LHCN-M2 (cell line): ENCODE results near the gene SLC28A1. TPM values are rescaled to one million over a fixed set of nuclear protein-coding genes. Genes with fewer than 3 reads are reported as not detected.
"Not testable (repeated sequence)": the region's sequence is repeated elsewhere in the genome, so short reads cannot be mapped to it uniquely, and the experiment has no call there.

Experiments
- DNase-seq: peaks from one replicate; pipeline ENCODE4 v3.0.0-alpha.2; 2012; ENCODE audit warnings: low read depth
- total RNA-seq: library from RNA; depleted of rRNA; stranded (reverse); fragments of >200 nt; gene quantifications from 2 replicates; pipeline ENCODE4 v1.2.3, GENCODE V29; 2014

SLC28A1 gene
- total RNA-seq, 1 experiment from 2014 or later: not detected

DNA sequence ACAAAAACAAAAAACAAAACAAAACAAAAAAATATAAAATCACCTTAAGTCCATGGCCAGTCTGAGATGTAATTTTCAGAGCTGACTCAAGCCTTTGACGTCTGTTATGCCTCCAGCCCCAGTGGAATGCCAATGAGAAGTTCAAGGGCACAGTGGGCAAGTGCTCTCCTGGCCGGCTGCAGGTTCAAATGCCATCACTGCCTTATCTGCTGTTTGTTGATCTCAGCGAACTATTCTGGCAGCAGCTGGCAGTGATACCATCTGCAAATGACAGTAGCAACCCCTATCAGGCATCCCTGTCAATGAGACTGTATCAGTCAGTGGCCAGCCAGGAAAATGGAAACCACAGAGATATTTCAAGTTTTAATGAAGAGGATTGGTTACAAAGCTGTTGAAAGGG lies 86.4 kb downstream of the SLC28A1 start:
- DNase-seq: no peak

DNA sequence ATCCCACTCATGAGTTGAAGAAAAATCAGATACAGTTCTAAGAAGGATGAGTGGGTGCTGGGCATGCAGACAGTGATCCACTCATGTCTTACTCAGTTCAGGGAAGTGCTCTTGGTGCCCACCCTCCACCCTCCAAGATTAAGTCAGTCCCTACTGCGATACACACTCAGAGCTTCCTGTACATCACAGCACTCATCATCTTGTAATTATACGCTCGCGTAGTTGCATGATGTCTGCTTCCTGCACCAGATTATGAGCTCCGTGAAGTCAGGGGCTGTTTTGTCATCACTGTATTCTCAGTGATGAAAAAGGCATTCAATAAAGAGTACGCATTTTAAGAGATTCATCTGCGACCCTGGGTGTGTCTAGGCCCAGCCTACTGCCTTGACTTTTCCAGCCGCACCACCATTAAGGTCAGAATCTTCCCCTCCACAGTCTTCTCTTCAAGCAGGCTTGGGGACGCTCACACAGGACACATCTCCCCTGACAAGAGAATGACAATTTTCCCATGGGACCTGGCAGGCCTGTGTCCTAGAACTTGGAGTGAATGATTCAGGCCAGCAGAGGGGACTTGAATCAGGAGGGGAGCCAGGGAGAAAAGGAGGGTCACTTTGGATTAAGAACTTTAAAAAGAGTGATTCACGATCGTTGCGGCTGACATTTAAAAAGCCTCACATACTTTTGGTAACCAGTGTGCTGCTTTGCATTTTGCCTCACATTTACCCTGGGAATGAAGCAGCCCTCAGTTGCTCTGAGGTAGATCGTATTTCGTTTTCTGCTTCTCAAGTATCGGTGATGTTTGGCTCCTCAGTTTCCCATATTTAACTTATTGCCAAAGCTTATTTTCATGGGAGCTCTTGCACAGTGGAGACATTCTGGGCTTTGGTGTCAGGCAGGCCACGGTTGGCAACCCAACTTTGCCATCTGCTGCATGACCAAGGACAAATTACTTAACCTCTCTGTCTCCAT lies 89.3 kb downstream of the SLC28A1 start:
- peak; percentile 30 for DNase-seq

- no peak for DNase-seq
These were observed 91.4 kb downstream of the SLC28A1 start for GRCh38 chr15:84975871-84976351.

- no peak for DNase-seq
These were observed 92.4 kb downstream of the SLC28A1 start for GRCh38 chr15:84976746-84977345.

GRCh38 chr15:84979651-84980050 lies 95.2 kb downstream of the SLC28A1 start:
- DNase-seq: no peak

- DNase-seq: peak; percentile 71
These were observed 96.0 kb downstream of the SLC28A1 start for GRCh38 chr15:84980196-84981053.

GRCh38 chr15:84981054-84981710 lies 96.7 kb downstream of the SLC28A1 start:
- DNase-seq: peak; percentile 95

- peak; percentile 28 for DNase-seq
These were observed 97.3 kb downstream of the SLC28A1 start, which contains the start of gene PDE8A for GRCh38 chr15:84981711-84982300. Gene PDE8A (plus strand): TSS chr15:84981856. CDS start chr15:84982163, 307 bp downstream.

DNA sequence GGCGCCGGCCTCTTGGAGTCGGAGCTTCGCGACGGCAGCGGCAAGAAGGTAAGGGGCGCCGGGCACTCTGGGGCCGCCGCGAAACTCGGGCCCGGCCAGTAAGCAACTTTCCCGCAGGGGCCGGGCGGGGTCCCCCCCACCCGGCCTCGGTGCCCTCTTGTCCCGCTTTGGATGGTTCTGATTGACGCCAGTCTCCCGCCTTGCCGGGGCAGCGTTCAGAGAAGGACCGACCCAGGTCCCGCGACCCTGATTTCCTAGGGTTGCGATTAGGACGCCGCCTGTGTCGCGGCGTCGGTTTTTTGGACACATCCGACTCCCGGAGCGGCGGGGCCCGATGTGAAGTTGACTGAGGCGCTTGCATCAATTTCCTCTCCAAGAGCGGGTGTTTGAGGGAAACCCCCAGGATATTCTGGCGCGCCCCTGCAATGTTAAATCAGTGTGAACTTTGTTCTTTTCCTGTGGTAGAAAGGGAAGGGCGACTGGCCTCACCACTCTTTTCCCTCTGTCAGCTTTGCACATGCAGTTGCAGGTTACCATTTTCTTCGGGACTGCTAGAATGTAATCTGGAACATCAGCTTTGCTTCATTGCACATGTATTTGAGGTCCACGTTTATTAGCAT lies 97.9 kb downstream of the SLC28A1 start:
- DNase-seq: no peak

DNA sequence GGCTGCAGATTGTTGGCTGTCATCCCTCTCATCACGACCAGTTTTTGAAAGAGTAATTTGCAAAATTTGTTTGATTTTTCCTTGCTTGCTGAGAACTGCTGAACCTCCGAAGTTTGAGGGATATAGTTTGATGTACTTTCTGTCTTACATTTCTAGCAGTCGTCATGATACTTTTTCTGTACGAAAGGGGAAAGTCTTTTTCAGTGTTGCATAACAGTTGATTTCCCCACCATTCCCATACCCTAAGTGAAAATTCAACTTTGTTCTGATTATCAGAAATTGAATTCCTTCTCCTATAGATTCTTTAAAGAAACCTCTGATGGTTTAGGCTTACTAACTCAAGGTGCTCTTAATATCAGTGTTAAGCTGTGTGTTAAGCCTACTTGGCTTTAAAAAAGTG lies 98.8 kb downstream of the SLC28A1 start:
- DNase-seq: no peak

DNA sequence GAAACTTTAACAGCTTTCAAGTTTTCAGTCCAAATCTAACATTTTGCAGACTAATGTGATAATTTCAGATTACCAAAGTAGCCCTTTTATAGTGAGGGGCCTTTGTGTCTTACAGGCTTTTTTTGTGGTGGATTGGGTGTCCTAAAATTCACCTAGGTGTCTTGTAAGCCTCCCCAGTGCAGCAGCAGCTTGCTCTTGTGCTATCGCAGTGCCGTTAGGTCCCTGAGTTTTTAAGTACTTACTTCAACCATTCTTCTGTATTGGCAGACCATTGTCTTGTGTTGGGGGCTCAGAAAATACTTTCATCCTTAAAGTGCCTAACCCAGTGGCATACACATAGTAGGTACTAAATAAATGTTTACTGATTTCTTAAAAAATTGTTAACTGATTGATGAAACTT lies 99.2 kb downstream of the SLC28A1 start:
- no peak for DNase-seq

GRCh38 chr15:84985158-84985557 lies 100.7 kb downstream of the SLC28A1 start:
- DNase-seq: no peak

DNA sequence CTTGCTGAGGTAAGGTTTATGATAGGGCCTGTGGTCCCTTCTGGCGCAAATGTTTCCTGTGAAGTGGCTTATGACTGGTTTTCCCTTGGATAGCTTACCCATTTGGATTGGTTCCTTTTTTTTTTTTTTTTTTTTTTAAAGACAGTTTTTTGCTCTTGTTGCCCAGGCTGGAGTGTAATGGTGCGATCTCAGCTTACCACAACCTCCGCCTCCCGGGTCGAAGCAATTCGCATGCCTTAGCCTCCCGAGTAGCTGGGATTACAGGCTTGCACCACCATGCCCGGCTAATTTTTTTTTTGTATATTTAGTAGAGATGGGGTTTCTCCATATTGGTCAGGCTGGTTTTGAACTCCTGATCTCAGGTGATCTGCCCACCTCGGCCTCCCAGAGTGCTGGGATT lies 102.9 kb downstream of the SLC28A1 start:
- DNase-seq: not testable (repeated sequence)

DNA sequence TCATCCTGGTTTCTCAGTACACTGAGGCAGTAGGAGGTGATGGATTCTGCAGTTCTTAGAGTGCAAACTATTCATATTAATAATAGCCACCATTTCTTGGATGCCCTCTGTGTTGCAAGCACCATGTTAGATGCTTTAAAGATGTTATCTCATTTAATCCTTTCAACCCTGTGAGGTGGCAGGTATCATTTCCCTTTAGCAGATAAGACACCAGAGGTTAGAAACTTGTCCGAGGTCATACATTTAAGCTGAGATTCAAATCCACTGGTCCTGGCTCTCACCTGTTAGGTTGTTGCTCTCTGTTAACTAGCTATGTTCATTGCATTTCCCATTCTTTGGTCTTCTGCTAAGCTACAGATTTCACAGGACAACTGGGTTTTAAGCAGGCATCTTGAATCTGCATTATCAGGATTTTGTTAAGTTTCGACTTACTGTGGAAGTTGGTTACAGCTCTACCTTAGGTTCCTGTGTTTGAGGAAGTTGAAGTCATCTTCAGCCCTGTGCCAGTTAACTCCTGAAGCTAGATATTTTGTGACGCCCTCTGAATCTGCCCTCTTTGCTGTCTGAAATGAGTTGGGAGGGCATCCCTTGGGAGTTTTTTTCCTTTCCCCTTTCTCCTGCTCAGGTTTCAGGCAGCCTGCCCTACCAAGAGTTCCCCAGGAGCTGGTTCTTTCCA lies 103.6 kb downstream of the SLC28A1 start:
- DNase-seq: no peak

GRCh38 chr15:84988909-84989644 lies 104.6 kb downstream of the SLC28A1 start:
- no peak for DNase-seq

DNA sequence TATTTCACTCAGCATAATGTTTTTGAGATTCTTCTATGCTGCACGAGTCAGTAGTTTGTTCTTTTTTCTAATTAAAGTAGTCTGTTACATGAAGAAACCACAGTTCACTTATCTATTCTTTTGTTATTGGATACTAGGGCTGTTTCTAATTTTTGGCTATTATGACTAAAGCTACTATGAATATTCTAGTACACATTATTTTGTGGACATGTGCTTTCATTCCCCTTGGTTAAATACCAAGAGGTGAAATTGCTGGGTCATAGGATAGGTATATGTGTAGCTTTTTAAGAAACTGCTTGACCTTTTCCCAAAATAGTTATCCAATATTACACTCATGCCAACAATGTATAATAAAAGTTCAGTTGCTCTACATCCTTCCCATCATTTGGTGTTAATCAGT lies 106.0 kb downstream of the SLC28A1 start:
- no peak for DNase-seq

GRCh38 chr15:84991014-84991712 lies 106.7 kb downstream of the SLC28A1 start:
- DNase-seq: no peak
